ENCODE results near the gene RGR.

RGR gene

GRCh38 chr10:84244651-84245270, at the start of gene RGR:
Gene RGR (plus strand): TSS chr10:84245053. CDS start chr10:84245091, 38 bp downstream.
- no peak for DNase-seq (ENCODE audit: low read depth in 1 of 2, low spot score in 1 of 2)
- no peak for TF ChIP-seq JUND (IDR thresholded peaks at IDR 0.05; ENCODE audit: low read depth)
- in situ Hi-C loops (cut with HindIII; ENCODE audit: low pct_unique_long_range_greater_than_20kb, low sequenced_read_pairs): no loop called here

GRCh38 chr10:84196083-84196482, 48.8 kb upstream of the RGR start:
- in situ Hi-C loops (cut with HindIII; ENCODE audit: low pct_unique_long_range_greater_than_20kb, low sequenced_read_pairs): no loop called here
- DNase-seq (ENCODE audit: low read depth in 1 of 2, low spot score in 1 of 2): peak; percentile 53 to 73
- no peak for TF ChIP-seq JUND (IDR thresholded peaks at IDR 0.05; ENCODE audit: low read depth)

GRCh38 chr10:84196941-84197340, 47.9 kb upstream of the RGR start:
- no peak for DNase-seq (ENCODE audit: low read depth in 1 of 2, low spot score in 1 of 2)
- TF ChIP-seq JUND (IDR thresholded peaks at IDR 0.05; ENCODE audit: low read depth): no peak
- in situ Hi-C loops (cut with HindIII; ENCODE audit: low pct_unique_long_range_greater_than_20kb, low sequenced_read_pairs): no loop called here

- in situ Hi-C loops (cut with HindIII; ENCODE audit: low pct_unique_long_range_greater_than_20kb, low sequenced_read_pairs): no loop called here
- no peak for DNase-seq (ENCODE audit: low read depth in 1 of 2, low spot score in 1 of 2)
- TF ChIP-seq JUND (IDR thresholded peaks at IDR 0.05; ENCODE audit: low read depth): no peak
These were observed 47.2 kb upstream of the RGR start for GRCh38 chr10:84197643-84198042.

- TF ChIP-seq JUND (IDR thresholded peaks at IDR 0.05; ENCODE audit: low read depth): no peak
- in situ Hi-C loops (cut with HindIII; ENCODE audit: low pct_unique_long_range_greater_than_20kb, low sequenced_read_pairs): no loop called here
- no peak for DNase-seq (ENCODE audit: low read depth in 1 of 2, low spot score in 1 of 2)
These were observed 46.5 kb upstream of the RGR start for GRCh38 chr10:84198206-84198915.

- no peak for DNase-seq (ENCODE audit: low read depth in 1 of 2, low spot score in 1 of 2)
- in situ Hi-C loops (cut with HindIII; ENCODE audit: low pct_unique_long_range_greater_than_20kb, low sequenced_read_pairs): no loop called here
- no peak for TF ChIP-seq JUND (IDR thresholded peaks at IDR 0.05; ENCODE audit: low read depth)
These were observed 44.2 kb upstream of the RGR start for GRCh38 chr10:84200537-84201243.

- no peak for TF ChIP-seq JUND (IDR thresholded peaks at IDR 0.05; ENCODE audit: low read depth)
- in situ Hi-C loops (cut with HindIII; ENCODE audit: low pct_unique_long_range_greater_than_20kb, low sequenced_read_pairs): no loop called here
- DNase-seq (ENCODE audit: low read depth in 1 of 2, low spot score in 1 of 2): no peak
These were observed 43.6 kb upstream of the RGR start for GRCh38 chr10:84201244-84201606.

GRCh38 chr10:84201682-84202081, 43.2 kb upstream of the RGR start:
- in situ Hi-C loops (cut with HindIII; ENCODE audit: low pct_unique_long_range_greater_than_20kb, low sequenced_read_pairs): no loop called here
- TF ChIP-seq JUND (IDR thresholded peaks at IDR 0.05; ENCODE audit: low read depth): no peak

GRCh38 chr10:84202349-84202748, 42.5 kb upstream of the RGR start:
- in situ Hi-C loops (cut with HindIII; ENCODE audit: low pct_unique_long_range_greater_than_20kb, low sequenced_read_pairs): no loop called here
- TF ChIP-seq JUND (IDR thresholded peaks at IDR 0.05; ENCODE audit: low read depth): no peak
- no peak for DNase-seq (ENCODE audit: low read depth in 1 of 2, low spot score in 1 of 2)

More at GRCh38 chr10:84201682-84202081, 43.2 kb upstream of the RGR start:
- DNase-seq (ENCODE audit: low read depth in 1 of 2, low spot score in 1 of 2): no peak

- in situ Hi-C loops (cut with HindIII; ENCODE audit: low pct_unique_long_range_greater_than_20kb, low sequenced_read_pairs): no loop called here
- DNase-seq (ENCODE audit: low read depth in 1 of 2, low spot score in 1 of 2): no peak
- no peak for TF ChIP-seq JUND (IDR thresholded peaks at IDR 0.05; ENCODE audit: low read depth)
These were observed 40.7 kb upstream of the RGR start for GRCh38 chr10:84204122-84204521.

GRCh38 chr10:84204610-84205009, 40.2 kb upstream of the RGR start:
- in situ Hi-C loops (cut with HindIII; ENCODE audit: low pct_unique_long_range_greater_than_20kb, low sequenced_read_pairs): no loop called here
- TF ChIP-seq JUND (IDR thresholded peaks at IDR 0.05; ENCODE audit: low read depth): no peak
- no peak for DNase-seq (ENCODE audit: low read depth in 1 of 2, low spot score in 1 of 2)

- in situ Hi-C loops (cut with HindIII; ENCODE audit: low pct_unique_long_range_greater_than_20kb, low sequenced_read_pairs): no loop called here
- TF ChIP-seq JUND (IDR thresholded peaks at IDR 0.05; ENCODE audit: low read depth): no peak
- peak; percentile 63 to 75 for DNase-seq (ENCODE audit: low read depth in 1 of 2, low spot score in 1 of 2)
These were observed 39.6 kb upstream of the RGR start for GRCh38 chr10:84205049-84205852.

Data from T47D (cell line).